ENCODE data around the gene ZNF330.

GRCh38 chr4:141238186-141238585, 17.5 kb downstream of the ZNF330 start:
- no peak for TF ChIP-seq NR2C2 (CRISPR knock-in tag; IDR thresholded peaks at IDR 0.05)
- TF ChIP-seq PREB (CRISPR knock-in tag; IDR thresholded peaks at IDR 0.05; ENCODE audit: borderline replicate concordance) = no peak
- no peak for TF ChIP-seq ARID4B (CRISPR knock-in tag; IDR thresholded peaks at IDR 0.05; ENCODE audit: borderline replicate concordance)
- no peak for TF ChIP-seq CTCF (IDR thresholded peaks at IDR 0.05)
- TF ChIP-seq ZNF416 (CRISPR knock-in tag; IDR thresholded peaks at IDR 0.05) = no peak
- TF ChIP-seq MXD4 (CRISPR knock-in tag; IDR thresholded peaks at IDR 0.05; ENCODE audit: borderline replicate concordance) = no peak
- no peak for TF ChIP-seq ZNF423 (CRISPR knock-in tag; IDR thresholded peaks at IDR 0.05)
- TF ChIP-seq IRF2 (CRISPR knock-in tag; IDR thresholded peaks at IDR 0.05; ENCODE audit: borderline replicate concordance, low read depth) = no peak
